IPS DF 6.9 (cell line): ENCODE results near the gene ERCC1.

Experiments used
- DNase-seq: peaks from one replicate; pipeline ENCODE4 v3.0.0-alpha.2; 2013; ENCODE audit warnings: low read depth, low spot score
- H3K27ac ChIP-seq: one replicate; pipeline ENCODE4 v1.5.1; 2013; ENCODE audit warnings: low read length, control low read depth
- H3K27me3 ChIP-seq: 2 replicates; pipeline ENCODE4 v1.6.1; 2013; ENCODE audit warnings: mild to moderate bottlenecking, low read length; ENCODE audit not compliant: control insufficient read depth, insufficient read depth
- H3K36me3 ChIP-seq: 2 replicates; pipeline ENCODE4 v1.6.1; 2013; ENCODE audit warnings: low read length; ENCODE audit not compliant: control insufficient read depth, insufficient read depth
- H3K4me1 ChIP-seq: 2 replicates; pipeline ENCODE4 v1.6.1; 2013; ENCODE audit warnings: low read length; ENCODE audit not compliant: control insufficient read depth, insufficient read depth
- H3K4me3 ChIP-seq: 2 replicates; pipeline ENCODE4 v1.5.1; 2013; ENCODE audit warnings: mild to moderate bottlenecking, low read length
- H3K9me3 ChIP-seq: 2 replicates; pipeline ENCODE4 v1.6.1; 2013; ENCODE audit warnings: low read length, inconsistent platforms; ENCODE audit not compliant: control insufficient read depth, insufficient read depth
- WGBS: extraction: QIAGEN DNeasy Blood & Tissue Kit; methylation state at CpG from one replicate; pipeline ENCODE4 v1.1.7; 2013; ENCODE audit warnings: mixed read lengths, missing lambda C conversion rate; ENCODE audit not compliant: insufficient read length, insufficient coverage; 5-methylcytosine and 5-hydroxymethylcytosine counted together

The ERCC1 gene

GRCh38 chr19:45405435-45406225 lies 18.1 kb downstream of the ERCC1 start:
- Histone ChIP-seq H3K27me3 (no peaks in the 10 kb centered on the region), H3K9me3 (no peaks in the 10 kb centered on the region), H3K4me1 (no peaks in the 10 kb centered on the region), H3K36me3 (peaks cover 6% of the 10 kb centered on the region), H3K4me3 (peak overlapping the region; percentile 93; the same call in 1 of the 2 replicates), H3K27ac (no peak overlapping the region)
- DNase-seq, result no peak
- no CpG with 5 or more reads among the region's 48 CpGs for WGBS

DNA sequence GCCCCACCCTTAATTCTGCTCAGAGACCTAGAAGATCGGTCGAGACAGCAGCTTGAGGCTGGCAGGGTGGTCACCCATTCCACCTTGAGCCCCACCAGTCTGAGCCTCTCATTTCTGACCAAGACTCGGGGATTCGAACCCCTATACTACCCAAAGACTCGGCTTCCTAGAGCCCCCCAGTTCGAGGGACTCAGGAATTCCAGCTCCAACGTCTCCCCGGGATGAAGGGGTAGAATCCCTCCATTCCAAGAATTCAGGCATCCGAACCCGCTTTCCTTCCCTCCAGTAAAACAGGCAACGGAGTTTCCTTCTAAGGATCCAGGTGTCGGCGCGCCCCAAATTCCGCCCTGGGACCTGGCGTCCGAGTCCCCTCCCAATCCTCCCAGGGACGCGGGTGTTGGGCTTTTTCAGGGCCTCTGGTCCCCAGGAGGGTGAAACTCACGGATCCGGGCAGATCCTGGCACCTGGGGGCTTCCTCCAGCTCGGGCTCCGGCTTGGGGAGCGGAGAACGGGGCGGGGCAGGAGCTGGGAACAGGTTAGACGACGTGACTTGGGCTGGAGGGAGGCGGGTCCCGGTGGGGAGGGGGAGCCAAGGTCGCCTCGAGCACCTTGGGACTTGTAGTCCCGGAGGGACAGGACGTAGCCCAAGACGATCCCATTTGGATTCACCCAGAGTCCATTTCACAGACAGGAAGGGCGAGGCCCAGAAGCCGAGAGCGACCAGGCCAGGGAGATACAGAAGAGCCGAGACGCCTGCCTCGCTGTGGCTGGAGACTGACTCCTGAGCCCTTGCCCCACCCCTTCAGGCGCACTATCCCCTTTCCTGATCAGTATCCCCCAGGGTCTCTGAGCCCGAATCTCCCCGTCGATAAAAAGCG lies 18.9 kb downstream of the ERCC1 start, which contains the start of gene PPP1R13L:
TSS of gene PPP1R13L (minus strand) at position 513 of the 878 bp plus-strand sequence. CDS start 6,751 bp downstream, outside the sequence.
- Histone ChIP-seq H3K4me3 (peak within 1 kb of the TSS; percentile 93; the same call in 1 of the 2 replicates), H3K27ac (no peak within 1 kb of the TSS), H3K27me3 (no peaks in the 10 kb centered on the region), H3K36me3 (peaks cover 6% of the 10 kb centered on the region), H3K9me3 (no peaks in the 10 kb centered on the region), H3K4me1 (no peaks in the 10 kb centered on the region)
- WGBS, result no CpG with 5 or more reads among the region's 46 CpGs
- DNase-seq, result no peak

DNA sequence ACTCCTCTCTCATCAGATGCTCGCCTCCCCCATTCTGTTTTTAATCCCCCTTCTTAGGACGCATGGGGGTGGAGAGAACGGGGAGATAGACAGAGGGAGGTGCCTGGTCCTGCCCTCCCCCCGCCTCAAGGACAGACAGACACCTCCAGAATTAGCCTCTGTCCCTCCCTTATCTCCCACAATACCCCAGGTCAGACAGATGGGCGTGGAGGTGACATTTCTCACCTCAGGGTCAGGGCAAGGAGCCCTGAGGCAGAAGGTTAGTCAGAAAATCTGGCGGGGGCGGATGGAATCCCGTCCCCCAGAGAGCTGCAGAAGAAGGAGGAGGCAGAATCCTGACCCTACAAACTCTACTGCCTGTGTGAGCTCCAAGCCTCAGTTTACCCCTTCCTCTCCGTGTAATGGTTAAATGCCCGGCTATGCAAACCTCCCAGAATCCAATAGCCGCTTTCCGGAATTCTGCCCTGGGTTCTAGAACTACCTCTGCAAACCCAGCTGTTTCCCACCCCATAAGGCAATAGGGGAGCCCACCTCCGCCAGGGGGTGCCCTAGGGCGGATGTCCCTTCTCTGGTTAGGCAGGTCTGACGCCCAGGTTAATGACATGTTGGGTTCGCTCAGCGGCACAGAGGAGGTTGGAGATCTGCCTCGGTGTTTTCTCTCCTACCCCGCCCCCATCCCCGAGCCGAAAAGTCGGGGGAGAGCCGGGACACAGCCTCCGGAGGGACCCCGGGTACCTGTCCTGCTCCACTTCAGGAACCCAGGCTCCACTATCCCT lies 19.7 kb downstream of the ERCC1 start:
- H3K4me1 ChIP-seq, result no peaks in the 10 kb centered on the region
- no peak overlapping the region for H3K27ac ChIP-seq
- no peaks in the 10 kb centered on the region for H3K27me3 ChIP-seq
- WGBS, result no CpG with 5 or more reads among the region's 25 CpGs
- peak overlapping the region; percentile 93; the same call in 1 of the 2 replicates for H3K4me3 ChIP-seq
- no peak for DNase-seq
- peaks cover 5% of the 10 kb centered on the region for H3K36me3 ChIP-seq
- H3K9me3 ChIP-seq, result no peaks in the 10 kb centered on the region

- Histone ChIP-seq H3K4me1 (no peaks in the 10 kb centered on the region), H3K27ac (no peak overlapping the region), H3K36me3 (no peaks in the 10 kb centered on the region), H3K9me3 (no peaks in the 10 kb centered on the region), H3K27me3 (no peaks in the 10 kb centered on the region), H3K4me3 (no peak overlapping the region)
- no CpG with 5 or more reads among the region's 4 CpGs for WGBS
- DNase-seq, result no peak
Observed at GRCh38 chr19:45403272-45403671, 20.4 kb downstream of the ERCC1 start.

DNA sequence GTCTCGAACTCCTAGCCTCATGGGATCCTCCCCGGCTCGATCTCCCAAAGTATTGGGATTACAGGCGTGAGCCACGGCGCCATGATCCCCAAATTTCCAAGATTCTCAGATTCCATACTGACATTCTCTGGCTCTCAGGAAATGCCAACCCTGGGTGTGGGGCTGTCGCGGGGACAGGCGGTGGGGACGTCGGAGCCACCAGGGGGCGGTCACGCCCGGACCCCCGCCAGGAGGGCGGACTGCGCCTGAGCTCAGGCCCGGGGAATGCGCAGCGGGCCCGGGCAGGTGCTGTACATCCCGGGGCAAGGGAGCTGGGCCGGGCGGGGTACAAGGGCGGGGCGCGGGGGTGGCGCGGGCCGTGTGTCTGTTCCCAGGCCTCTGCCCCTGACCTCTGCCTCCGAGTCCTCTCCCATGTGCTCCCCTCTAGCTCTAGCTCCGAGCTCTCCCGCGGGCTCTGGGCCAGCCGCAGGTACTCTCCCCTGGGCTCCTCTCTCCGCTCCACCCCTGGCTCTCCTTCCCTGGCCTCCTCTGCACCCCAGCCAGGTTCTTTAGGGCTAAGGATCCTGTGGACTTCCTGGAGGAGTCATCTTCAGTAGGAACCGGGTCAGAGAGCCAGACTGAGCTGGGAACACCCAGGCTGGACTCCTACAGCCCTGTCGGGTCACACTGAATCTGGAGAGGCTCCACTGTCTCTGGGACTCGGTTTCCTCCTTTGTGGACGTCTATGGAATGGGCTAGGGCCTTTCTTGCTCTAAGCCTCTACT lies 21.2 kb downstream of the ERCC1 start:
- no peaks in the 10 kb centered on the region for H3K9me3 ChIP-seq
- no peaks in the 10 kb centered on the region for H3K36me3 ChIP-seq
- H3K27ac ChIP-seq, result no peak overlapping the region
- H3K4me1 ChIP-seq, result peaks cover 4% of the 10 kb centered on the region; the same call in 1 of the 2 replicates
- H3K27me3 ChIP-seq, result no peaks in the 10 kb centered on the region; the same call in 1 of the 2 replicates
- peak overlapping the region; percentile 16; the same call in 1 of the 2 replicates for H3K4me3 ChIP-seq
- no peak for DNase-seq
- WGBS, result no CpG with 5 or more reads among the region's 40 CpGs

DNA sequence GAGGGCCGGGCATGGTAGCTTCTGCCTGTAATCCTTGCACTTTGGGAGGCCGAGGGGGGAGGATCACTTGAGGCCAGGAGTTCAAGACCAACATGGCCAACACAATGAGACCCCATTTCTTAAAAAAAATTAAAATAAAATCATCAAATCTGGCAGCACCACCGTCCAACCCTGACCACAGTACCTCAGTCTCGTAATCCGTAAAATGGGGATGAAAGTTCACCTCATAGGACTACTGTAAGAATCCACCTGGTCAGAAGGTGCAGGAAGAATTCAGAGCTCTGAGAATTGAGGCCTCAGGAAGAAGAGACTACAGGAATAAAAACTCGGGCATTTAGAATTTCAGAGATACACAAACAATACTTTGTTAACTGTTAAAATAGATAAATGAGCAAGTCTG lies 21.9 kb downstream of the ERCC1 start:
- no peak overlapping the region for H3K4me3 ChIP-seq
- no CpG with 5 or more reads among the region's 6 CpGs for WGBS
- no peak overlapping the region for H3K27ac ChIP-seq
- no peak for DNase-seq
- H3K36me3 ChIP-seq, result no peaks in the 10 kb centered on the region
- H3K27me3 ChIP-seq, result peaks cover 3% of the 10 kb centered on the region; the same call in 1 of the 2 replicates
- no peaks in the 10 kb centered on the region for H3K9me3 ChIP-seq
- H3K4me1 ChIP-seq, result peaks cover 4% of the 10 kb centered on the region; the same call in 1 of the 2 replicates

- Histone ChIP-seq H3K4me1 (peaks cover 6% of the 10 kb centered on the region; the same call in 1 of the 2 replicates), H3K9me3 (no peaks in the 10 kb centered on the region), H3K4me3 (no peak overlapping the region), H3K27ac (no peak overlapping the region), H3K27me3 (peaks cover 3% of the 10 kb centered on the region; the same call in 1 of the 2 replicates), H3K36me3 (no peaks in the 10 kb centered on the region)
- no peak for DNase-seq
- no CpG with 5 or more reads among the region's 6 CpGs for WGBS
Observed at GRCh38 chr19:45400192-45400591, 23.5 kb downstream of the ERCC1 start.

- Histone ChIP-seq H3K27ac (no peak overlapping the region), H3K9me3 (no peaks in the 10 kb centered on the region), H3K36me3 (no peaks in the 10 kb centered on the region), H3K27me3 (peaks cover 3% of the 10 kb centered on the region; the same call in 1 of the 2 replicates), H3K4me1 (peaks cover 8% of the 10 kb centered on the region; the same call in 1 of the 2 replicates), H3K4me3 (peak overlapping the region; percentile 33; the same call in 1 of the 2 replicates)
- no peak for DNase-seq
- WGBS, result no CpG with 5 or more reads among the region's 59 CpGs
Observed at GRCh38 chr19:45395821-45396617, 27.7 kb downstream of the ERCC1 start.
